ENCODE measurements around the gene EXO5. TPM values are rescaled to one million over a fixed set of nuclear protein-coding genes. Genes with fewer than 3 reads are reported as not detected.
A peak's percentile ranks its signal among the peaks of the same experiment; 100 is the strongest.
"Not testable (repeated sequence)": the region's sequence is repeated elsewhere in the genome, so short reads cannot be mapped to it uniquely, and the experiment has no call there.

Gene EXO5, protein sequence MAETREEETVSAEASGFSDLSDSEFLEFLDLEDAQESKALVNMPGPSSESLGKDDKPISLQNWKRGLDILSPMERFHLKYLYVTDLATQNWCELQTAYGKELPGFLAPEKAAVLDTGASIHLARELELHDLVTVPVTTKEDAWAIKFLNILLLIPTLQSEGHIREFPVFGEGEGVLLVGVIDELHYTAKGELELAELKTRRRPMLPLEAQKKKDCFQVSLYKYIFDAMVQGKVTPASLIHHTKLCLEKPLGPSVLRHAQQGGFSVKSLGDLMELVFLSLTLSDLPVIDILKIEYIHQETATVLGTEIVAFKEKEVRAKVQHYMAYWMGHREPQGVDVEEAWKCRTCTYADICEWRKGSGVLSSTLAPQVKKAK
- 10 to 100 TPM; 13.6 to 17.5 TPM for total RNA-seq

DNA sequence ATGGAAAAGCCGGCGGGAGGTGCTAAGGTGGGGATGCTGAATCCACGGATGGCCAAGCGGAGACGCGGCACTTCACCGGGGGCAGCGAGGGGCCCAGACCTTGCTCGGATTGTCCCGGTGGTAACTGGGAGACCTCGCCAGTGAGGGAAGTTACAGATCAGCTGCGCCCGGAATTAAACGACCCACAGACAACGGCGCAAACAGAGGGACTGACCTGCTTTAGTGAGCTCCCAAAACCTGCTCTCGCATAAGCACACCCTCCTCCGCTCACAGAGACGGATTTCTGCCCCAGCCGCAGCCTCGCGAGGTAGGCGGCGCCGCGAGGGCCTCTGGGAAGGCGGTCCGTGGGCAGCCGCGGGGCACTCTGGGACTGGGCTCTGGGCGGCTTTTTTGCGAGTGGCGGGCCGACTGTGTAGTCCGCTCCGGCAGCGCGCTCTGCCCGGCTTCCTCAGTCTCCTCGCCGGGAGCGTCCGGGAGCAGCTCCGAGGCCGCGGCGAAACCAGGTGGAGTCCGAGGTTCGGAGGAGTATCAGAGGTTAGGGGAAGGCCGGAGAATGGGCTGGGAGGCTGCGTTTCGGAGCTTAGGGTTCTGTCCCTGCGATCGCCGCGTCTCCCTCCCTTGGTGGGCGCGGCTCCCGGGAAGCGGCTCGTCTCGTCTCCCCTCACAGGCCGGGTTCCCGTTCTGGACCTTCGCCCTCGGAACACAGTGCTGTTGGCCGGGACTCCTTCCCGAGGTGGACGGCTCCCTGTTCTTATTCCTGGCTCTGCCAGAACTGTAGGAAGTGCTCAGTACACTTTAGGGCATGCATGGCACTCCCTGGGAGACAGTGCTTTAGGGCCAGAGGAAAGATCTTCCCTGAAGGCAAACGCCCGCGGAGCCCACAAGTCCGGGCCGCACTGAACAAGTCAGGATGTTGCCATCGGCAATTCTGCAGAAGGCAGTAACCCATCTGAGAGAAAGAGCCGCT lies at the start of gene EXO5:
EXO5 (plus strand) TSS at position 393 of the 967 bp plus-strand sequence. CDS start 5,778 bp downstream, outside the sequence.
- peaks cover 24 to 55% of the 10 kb centered on the region in 2 donors for H3K36me3 Mint-ChIP-seq (ENCODE audit: insufficient read depth in 2 of 2)
- DNase-seq = peak; percentile 88 to 90
- no peaks in the 10 kb centered on the region for H3K27me3 Mint-ChIP-seq (ENCODE audit: low read depth)
- peak; percentile 98 for ATAC-seq (replicated peaks in 1 of 2)
- peak within 1 kb of the TSS; percentile 83 for H3K27ac Mint-ChIP-seq
- H3K4me3 Mint-ChIP-seq = peak within 1 kb of the TSS; percentile 81 to 93
- peaks cover 11 to 17% of the 10 kb centered on the region in 2 donors for H3K9me3 Mint-ChIP-seq
- H3K4me1 Mint-ChIP-seq (ENCODE audit: low read depth) = peaks cover 19% of the 10 kb centered on the region

DNA sequence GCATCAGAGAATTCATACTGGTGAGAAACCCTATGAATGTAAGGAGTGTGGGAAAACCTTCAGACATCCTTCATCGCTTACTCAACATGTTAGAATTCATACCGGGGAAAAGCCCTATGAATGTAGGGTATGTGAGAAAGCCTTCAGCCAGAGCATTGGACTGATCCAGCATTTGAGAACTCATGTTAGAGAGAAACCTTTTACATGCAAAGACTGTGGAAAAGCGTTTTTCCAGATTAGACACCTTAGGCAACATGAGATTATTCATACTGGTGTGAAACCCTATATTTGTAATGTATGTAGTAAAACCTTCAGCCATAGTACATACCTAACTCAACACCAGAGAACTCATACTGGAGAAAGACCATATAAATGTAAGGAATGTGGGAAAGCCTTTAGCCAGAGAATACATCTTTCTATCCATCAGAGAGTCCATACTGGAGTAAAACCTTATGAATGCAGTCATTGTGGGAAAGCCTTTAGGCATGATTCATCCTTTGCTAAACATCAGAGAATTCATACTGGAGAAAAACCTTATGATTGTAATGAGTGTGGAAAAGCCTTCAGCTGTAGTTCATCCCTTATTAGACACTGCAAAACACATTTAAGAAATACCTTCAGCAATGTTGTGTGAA lies 45.5 kb upstream of the EXO5 start:
- Mint-ChIP-seq H3K36me3 (ENCODE audit: insufficient read depth in 2 of 2) (peaks cover 53 to 73% of the 10 kb centered on the region in 2 donors), H3K27ac (no peak overlapping the region), H3K9me3 (peaks cover 27 to 46% of the 10 kb centered on the region in 2 donors), H3K4me3 (no peak overlapping the region), H3K4me1 (ENCODE audit: low read depth) (no peaks in the 10 kb centered on the region), H3K27me3 (ENCODE audit: low read depth) (no peaks in the 10 kb centered on the region)
- ATAC-seq (replicated peaks in 1 of 2) = no peak
- DNase-seq = no peak

DNA sequence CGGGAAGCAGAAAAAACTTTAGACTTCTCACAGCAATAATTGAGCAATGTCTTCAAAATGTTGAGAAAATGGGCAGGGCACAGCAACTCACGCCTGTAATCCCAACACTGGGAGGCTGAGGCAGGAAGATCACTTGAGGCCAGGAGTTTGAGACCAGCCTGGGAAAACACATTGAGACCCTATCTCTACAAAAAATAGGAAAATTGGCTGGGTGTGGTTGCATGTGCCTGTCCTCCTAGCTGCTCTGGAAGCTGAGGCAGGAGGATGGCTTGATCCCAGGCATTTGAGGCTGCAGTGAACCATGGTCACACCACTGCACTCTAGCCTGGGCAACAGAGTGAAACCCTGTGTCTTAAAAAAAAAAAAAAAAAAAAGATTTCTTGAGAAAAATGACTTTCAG lies 39.2 kb upstream of the EXO5 start:
- Mint-ChIP-seq H3K27ac (no peak overlapping the region), H3K4me3 (no peak overlapping the region), H3K27me3 (ENCODE audit: low read depth) (no peaks in the 10 kb centered on the region), H3K36me3 (ENCODE audit: insufficient read depth in 2 of 2) (peaks cover 41 to 64% of the 10 kb centered on the region in 2 donors), H3K9me3 (peaks cover 26 to 47% of the 10 kb centered on the region in 2 donors), H3K4me1 (ENCODE audit: low read depth) (no peaks in the 10 kb centered on the region)
- DNase-seq (no peak), ATAC-seq (replicated peaks in 1 of 2) (no peak)

DNA sequence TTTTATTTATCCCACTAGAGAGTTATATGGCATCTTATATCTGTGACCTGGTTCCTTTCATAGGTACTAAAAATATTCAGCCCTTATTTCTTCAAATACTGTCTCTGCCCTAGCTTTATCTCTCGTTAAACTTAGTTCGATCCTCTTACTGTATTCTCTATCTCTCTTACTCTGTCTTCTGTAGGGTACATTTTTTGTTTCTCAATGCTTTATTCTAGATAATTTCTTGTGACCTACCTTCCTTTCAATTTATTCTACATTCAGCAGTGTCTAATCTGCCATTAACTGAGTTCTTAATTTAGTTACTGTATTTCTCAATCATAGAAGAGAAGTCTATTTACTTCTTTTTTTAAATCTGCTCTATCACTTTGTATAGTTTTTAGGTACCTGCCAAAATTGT lies 33.3 kb upstream of the EXO5 start:
- H3K27ac Mint-ChIP-seq = no peak overlapping the region
- no peaks in the 10 kb centered on the region for H3K27me3 Mint-ChIP-seq (ENCODE audit: low read depth)
- H3K4me1 Mint-ChIP-seq (ENCODE audit: low read depth) = peaks cover 21% of the 10 kb centered on the region
- H3K9me3 Mint-ChIP-seq = peaks cover 10 to 21% of the 10 kb centered on the region in 2 donors
- H3K36me3 Mint-ChIP-seq (ENCODE audit: insufficient read depth in 2 of 2) = peaks cover 26 to 44% of the 10 kb centered on the region in 2 donors
- ATAC-seq (replicated peaks in 1 of 2) (no peak), DNase-seq (no peak)
- peak overlapping the region in 1 of 2 donors; percentile 25 for H3K4me3 Mint-ChIP-seq

DNA sequence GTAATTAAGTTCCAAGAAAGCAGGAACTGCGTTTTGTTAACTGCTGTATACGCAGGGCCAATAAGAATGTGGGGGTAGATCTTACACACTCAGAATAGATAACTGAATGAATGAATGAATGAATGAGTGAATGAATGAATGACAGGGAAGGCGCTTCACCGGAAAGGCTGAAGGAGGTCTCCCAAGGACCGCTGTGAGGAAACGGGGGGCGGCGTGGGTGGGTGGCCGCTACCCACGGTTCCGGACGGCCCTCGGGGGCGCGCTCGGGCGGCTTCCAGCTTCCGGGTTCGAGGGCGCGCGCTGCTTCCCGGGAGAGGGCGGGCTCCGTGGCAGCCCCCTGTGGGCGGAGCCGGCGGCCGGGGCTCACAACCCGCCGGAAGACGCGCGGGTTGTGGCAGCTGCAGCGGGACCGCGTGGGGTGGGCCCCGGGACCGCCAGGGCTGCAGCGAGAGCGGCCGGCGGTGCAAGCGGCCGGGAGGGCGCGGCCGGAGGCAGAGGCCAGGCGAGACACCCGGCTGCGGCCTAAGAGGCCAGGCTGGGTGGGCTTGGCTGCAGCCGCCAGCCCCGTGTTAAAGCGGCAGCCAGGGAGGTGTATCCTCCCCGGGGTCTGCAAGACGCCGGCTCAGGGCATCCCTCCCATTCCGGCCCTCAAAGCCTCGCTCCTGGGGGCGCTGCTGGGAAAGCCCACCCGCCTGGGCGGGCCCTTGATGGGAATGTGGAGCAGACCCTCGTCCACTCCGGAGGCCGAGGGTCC lies 31.5 kb upstream of the EXO5 start, which contains the start of gene ZFP69:
ZFP69 (plus strand) TSS at position 367 of the 754 bp plus-strand sequence. CDS start 2,072 bp downstream, outside the sequence.
- Mint-ChIP-seq H3K9me3 (peaks cover 7 to 18% of the 10 kb centered on the region in 2 donors), H3K27ac (peak within 1 kb of the TSS; percentile 92), H3K4me1 (ENCODE audit: low read depth) (peaks cover 21% of the 10 kb centered on the region), H3K27me3 (ENCODE audit: low read depth) (no peaks in the 10 kb centered on the region), H3K36me3 (ENCODE audit: insufficient read depth in 2 of 2) (peaks cover 24 to 42% of the 10 kb centered on the region in 2 donors), H3K4me3 (peak within 1 kb of the TSS; percentile 79 to 93)
- ATAC-seq (replicated peaks in 1 of 2) (peak; percentile 90 to 93), DNase-seq (peak; percentile 70 to 81)

DNA sequence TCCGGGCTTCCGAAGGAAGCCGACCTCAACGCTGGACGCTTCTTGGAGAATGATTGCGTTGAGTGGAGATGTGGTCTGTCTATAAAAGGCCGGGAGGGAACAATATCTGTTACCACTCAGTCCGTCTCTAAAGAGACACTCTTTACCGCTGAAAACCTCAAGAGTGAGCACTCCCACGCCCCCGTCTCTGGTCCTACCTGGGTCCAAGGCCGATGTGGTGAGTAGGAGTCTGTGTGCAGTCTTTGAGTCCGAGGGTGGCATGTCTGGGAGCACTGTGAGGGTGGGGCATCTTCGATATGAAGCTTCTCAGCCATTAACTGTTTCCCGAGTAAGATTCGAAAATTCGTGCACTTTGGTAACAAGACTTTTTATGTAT lies 30.9 kb upstream of the EXO5 start:
- Mint-ChIP-seq H3K27me3 (ENCODE audit: low read depth) (no peaks in the 10 kb centered on the region), H3K36me3 (ENCODE audit: insufficient read depth in 2 of 2) (peaks cover 25 to 46% of the 10 kb centered on the region in 2 donors), H3K4me3 (peak overlapping the region; percentile 79 to 82), H3K27ac (peak overlapping the region; percentile 54), H3K9me3 (peaks cover 8 to 19% of the 10 kb centered on the region in 2 donors), H3K4me1 (ENCODE audit: low read depth) (peaks cover 21% of the 10 kb centered on the region)
- ATAC-seq (replicated peaks in 1 of 2) (peak; percentile 49 to 51), DNase-seq (peak; percentile 21 to 23)

DNA sequence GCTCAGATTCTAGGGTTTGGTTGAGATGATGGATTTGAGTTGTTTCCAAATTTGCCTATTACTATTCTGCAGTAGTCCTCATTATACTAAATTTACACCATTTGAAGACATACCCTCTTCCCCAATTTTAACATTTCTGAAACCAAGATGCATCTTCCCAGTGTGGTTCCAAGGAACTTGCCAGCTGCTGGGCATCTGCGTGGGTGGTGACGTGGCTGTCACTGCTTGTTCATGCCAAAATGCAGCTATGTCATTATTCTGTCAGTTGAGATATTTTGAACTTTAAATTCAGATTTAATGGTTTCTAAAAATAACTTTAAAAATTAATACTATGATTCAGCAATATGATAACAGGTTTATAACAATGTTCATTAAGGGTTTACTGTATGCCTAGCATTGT lies 30.3 kb upstream of the EXO5 start:
- Mint-ChIP-seq H3K4me1 (ENCODE audit: low read depth) (peaks cover 21% of the 10 kb centered on the region), H3K4me3 (peak overlapping the region; percentile 79 to 82), H3K9me3 (peaks cover 4 to 18% of the 10 kb centered on the region in 2 donors), H3K36me3 (ENCODE audit: insufficient read depth in 2 of 2) (peaks cover 24 to 46% of the 10 kb centered on the region in 2 donors), H3K27me3 (ENCODE audit: low read depth) (no peaks in the 10 kb centered on the region), H3K27ac (peak overlapping the region; percentile 54)
- no peak for ATAC-seq (replicated peaks in 1 of 2)
- DNase-seq = no peak

DNA sequence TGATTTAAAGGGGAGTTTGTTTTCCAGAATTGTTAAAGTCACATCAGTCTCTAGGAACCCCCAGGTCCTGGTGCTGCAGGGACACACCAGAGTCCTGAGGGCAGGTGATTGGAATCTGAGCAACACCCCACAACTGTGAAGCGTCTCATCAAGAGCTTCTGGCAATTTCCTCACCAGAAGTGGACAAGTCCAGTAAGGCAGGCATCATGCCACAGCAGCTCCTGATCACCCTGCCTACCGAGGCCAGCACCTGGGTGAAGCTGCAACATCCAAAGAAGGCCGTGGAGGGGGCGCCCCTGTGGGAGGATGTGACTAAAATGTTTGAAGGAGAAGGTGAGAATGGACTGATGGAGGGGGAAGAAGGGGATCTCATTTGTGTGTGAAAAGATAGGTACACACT lies 29.4 kb upstream of the EXO5 start:
- ATAC-seq (replicated peaks in 1 of 2) (no peak), DNase-seq (peak in 1 of 2 donors; percentile 3)
- Mint-ChIP-seq H3K4me3 (peak overlapping the region; percentile 6 to 19), H3K27ac (peak overlapping the region; percentile 25), H3K27me3 (ENCODE audit: low read depth) (no peaks in the 10 kb centered on the region), H3K4me1 (ENCODE audit: low read depth) (peaks cover 21% of the 10 kb centered on the region), H3K36me3 (ENCODE audit: insufficient read depth in 2 of 2) (peaks cover 23 to 49% of the 10 kb centered on the region in 2 donors), H3K9me3 (peaks cover 4 to 15% of the 10 kb centered on the region in 2 donors)

DNA sequence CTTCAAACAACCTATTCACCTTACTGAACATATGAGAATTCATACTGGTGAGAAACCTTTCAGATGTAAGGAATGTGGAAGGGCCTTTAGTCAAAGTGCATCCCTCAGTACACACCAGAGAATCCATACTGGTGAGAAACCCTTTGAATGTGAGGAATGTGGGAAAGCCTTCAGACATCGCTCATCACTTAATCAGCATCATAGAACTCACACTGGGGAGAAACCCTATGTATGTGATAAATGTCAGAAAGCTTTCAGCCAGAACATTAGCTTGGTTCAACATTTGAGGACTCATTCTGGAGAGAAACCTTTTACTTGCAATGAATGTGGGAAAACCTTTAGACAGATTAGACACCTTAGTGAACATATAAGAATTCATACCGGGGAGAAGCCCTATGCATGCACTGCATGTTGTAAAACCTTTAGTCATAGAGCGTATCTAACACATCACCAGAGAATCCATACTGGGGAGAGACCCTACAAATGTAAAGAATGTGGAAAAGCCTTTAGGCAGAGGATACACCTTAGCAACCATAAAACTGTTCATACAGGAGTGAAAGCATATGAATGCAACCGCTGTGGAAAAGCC lies 13.2 kb upstream of the EXO5 start:
- Mint-ChIP-seq H3K4me1 (ENCODE audit: low read depth) (peaks cover 7% of the 10 kb centered on the region), H3K4me3 (no peak overlapping the region), H3K36me3 (ENCODE audit: insufficient read depth in 2 of 2) (peaks cover 51 to 73% of the 10 kb centered on the region in 2 donors), H3K27ac (no peak overlapping the region), H3K27me3 (ENCODE audit: low read depth) (no peaks in the 10 kb centered on the region), H3K9me3 (peaks cover 32 to 38% of the 10 kb centered on the region in 2 donors)
- DNase-seq (no peak), ATAC-seq (replicated peaks in 1 of 2) (no peak)

DNA sequence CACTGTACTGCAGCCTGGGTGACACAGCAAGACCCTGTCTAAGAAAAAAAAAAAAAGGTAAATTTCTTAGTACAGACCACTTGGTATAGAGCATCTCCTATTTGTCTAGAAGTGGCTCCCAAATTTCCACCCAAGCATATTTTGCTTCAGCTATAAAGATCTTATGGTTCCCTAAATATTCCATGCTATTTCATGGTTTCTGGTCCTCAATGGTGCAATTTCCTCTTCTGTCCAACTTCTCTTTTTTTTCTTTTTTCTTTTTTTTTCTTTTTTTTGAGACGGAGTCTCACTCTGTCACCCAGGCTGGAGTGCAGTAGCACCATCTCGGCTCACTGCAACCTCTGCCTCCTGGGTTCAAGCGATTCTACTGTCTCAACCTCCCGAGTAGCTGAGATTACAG lies 5.9 kb upstream of the EXO5 start:
- peaks cover 18 to 34% of the 10 kb centered on the region in 2 donors for H3K9me3 Mint-ChIP-seq

DNA sequence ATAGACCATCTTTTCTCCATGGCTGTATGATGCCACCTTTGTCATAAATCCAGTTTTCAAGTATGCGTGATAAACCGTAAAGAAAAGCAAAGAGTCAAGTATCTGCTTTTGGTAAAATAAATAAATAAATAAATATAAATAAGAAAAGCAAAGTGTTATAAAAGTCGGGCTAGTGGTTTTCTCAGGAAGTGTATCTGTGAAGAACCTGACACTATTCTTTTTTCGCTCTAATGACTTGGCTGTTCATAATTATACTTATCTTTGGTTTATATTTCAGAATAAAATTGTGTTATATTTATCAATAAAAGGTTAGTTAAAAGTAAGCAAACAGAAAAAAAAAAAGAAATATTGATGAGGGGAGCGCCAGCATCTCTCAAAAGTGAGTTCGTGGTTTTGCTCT lies 594 bp upstream of the EXO5 start:
- ATAC-seq (replicated peaks in 1 of 2) (no peak), DNase-seq (no peak)
- H3K4me3 Mint-ChIP-seq = peak overlapping the region; percentile 81 to 93
- peaks cover 11 to 17% of the 10 kb centered on the region in 2 donors for H3K9me3 Mint-ChIP-seq
- H3K27me3 Mint-ChIP-seq (ENCODE audit: low read depth) = no peaks in the 10 kb centered on the region
- peak overlapping the region; percentile 83 for H3K27ac Mint-ChIP-seq
- peaks cover 19% of the 10 kb centered on the region for H3K4me1 Mint-ChIP-seq (ENCODE audit: low read depth)
- peaks cover 26 to 55% of the 10 kb centered on the region in 2 donors for H3K36me3 Mint-ChIP-seq (ENCODE audit: insufficient read depth in 2 of 2)

More for the DNA sequence above, 5.9 kb upstream of the EXO5 start:
- ATAC-seq (replicated peaks in 1 of 2); H3K4me3 Mint-ChIP-seq; H3K4me1 Mint-ChIP-seq (ENCODE audit: low read depth); H3K27ac Mint-ChIP-seq; DNase-seq; H3K27me3 Mint-ChIP-seq (ENCODE audit: low read depth): not testable (repeated sequence)
- peaks cover 42 to 65% of the 10 kb centered on the region in 2 donors for H3K36me3 Mint-ChIP-seq (ENCODE audit: insufficient read depth in 2 of 2)

Data from activated T-cell treated with anti-CD3 and anti-CD28 coated beads, Interleukin-2, amount 50 U/mL, for 72 hours (primary cell).